Trophoblast cell (in vitro differentiated cells and primary cell): Measurements from ENCODE around the gene EIF4G3.

Source experiments
- DNase-seq, 2 donors: peaks; one replicate each; pipeline ENCODE4 v3.0.0-alpha.2; 2016
- H2AFZ ChIP-seq: 2 replicates; pipeline ENCODE4 v1.6.1; 2013; ENCODE audit warnings: low read length, moderate library complexity, mild to moderate bottlenecking; ENCODE audit not compliant: insufficient read depth, poor library complexity
- H2AK5ac ChIP-seq: 2 replicates; pipeline ENCODE4 v1.6.1; 2013; ENCODE audit warnings: mild to moderate bottlenecking, low read length
- H2BK120ac ChIP-seq: 2 replicates; pipeline ENCODE4 v1.6.1; 2013; ENCODE audit warnings: low read length, mild to moderate bottlenecking, moderate library complexity; ENCODE audit not compliant: insufficient read depth, poor library complexity
- H2BK12ac ChIP-seq: 2 replicates; pipeline ENCODE4 v1.6.1; 2013; ENCODE audit warnings: mild to moderate bottlenecking, low read length, moderate library complexity
- H2BK5ac ChIP-seq: 2 replicates; pipeline ENCODE4 v1.6.1; 2013; ENCODE audit warnings: low read length, low read depth, moderate library complexity, mild to moderate bottlenecking; ENCODE audit not compliant: poor library complexity
- H3K14ac ChIP-seq: 2 replicates; pipeline ENCODE4 v1.6.1; 2013; ENCODE audit warnings: mild to moderate bottlenecking, low read length
- H3K18ac ChIP-seq: 2 replicates; pipeline ENCODE4 v1.6.1; 2013; ENCODE audit warnings: mild to moderate bottlenecking, low read length
- H3K23ac ChIP-seq: 2 replicates; pipeline ENCODE4 v1.6.1; 2013; ENCODE audit warnings: low read length
- H3K27ac ChIP-seq: 2 replicates; pipeline ENCODE4 v1.5.1; 2013; ENCODE audit warnings: low read depth, mild to moderate bottlenecking, inconsistent platforms, low read length, moderate library complexity
- H3K27me3 ChIP-seq: 2 replicates; pipeline ENCODE4 v1.6.1; 2013; ENCODE audit warnings: inconsistent platforms, mild to moderate bottlenecking, low read length, moderate library complexity; ENCODE audit not compliant: insufficient read depth
- H3K36me3 ChIP-seq, 2 experiments: 1 replicate in 1 of 2; 2 replicates in 1 of 2; pipeline ENCODE4 v1.6.1; 2013; ENCODE audit warnings: low read length in 2 of 2, mild to moderate bottlenecking in 2 of 2, moderate library complexity in 1 of 2; ENCODE audit not compliant: insufficient read depth in 2 of 2, control insufficient read depth in 1 of 2
- H3K4ac ChIP-seq: 2 replicates; pipeline ENCODE4 v1.6.1; 2013; ENCODE audit warnings: low read depth, mild to moderate bottlenecking, low read length, moderate library complexity
- H3K4me1 ChIP-seq, 2 experiments: 1 replicate in 1 of 2; 2 replicates in 1 of 2; pipeline ENCODE4 v1.6.1; 2013; ENCODE audit warnings: low read length in 2 of 2, mild to moderate bottlenecking in 2 of 2, moderate library complexity in 1 of 2; ENCODE audit not compliant: insufficient read depth in 2 of 2, control insufficient read depth in 1 of 2
- H3K4me2 ChIP-seq: 2 replicates; pipeline ENCODE4 v1.6.1; 2013; ENCODE audit warnings: inconsistent platforms, mild to moderate bottlenecking, low read length, moderate library complexity
- H3K4me3 ChIP-seq: 2 replicates; pipeline ENCODE4 v1.5.1; 2013; ENCODE audit warnings: mild to moderate bottlenecking, low read depth, low read length, inconsistent platforms
- H3K79me1 ChIP-seq: one replicate; pipeline ENCODE4 v1.6.1; 2013; ENCODE audit warnings: low read length
- H3K79me2 ChIP-seq: 2 replicates; pipeline ENCODE4 v1.6.1; 2013; ENCODE audit warnings: low read length, mild to moderate bottlenecking; ENCODE audit not compliant: control insufficient read depth, insufficient read depth, poor library complexity
- H3K9ac ChIP-seq: 2 replicates; pipeline ENCODE4 v1.6.1; 2013; ENCODE audit warnings: mild to moderate bottlenecking, low read length
- H3K9me3 ChIP-seq: 2 replicates; pipeline ENCODE4 v1.6.1; 2013; ENCODE audit warnings: low read depth, mild to moderate bottlenecking, control low read depth, inconsistent platforms, low read length; ENCODE audit not compliant: insufficient read depth
- H4K12ac ChIP-seq: 2 replicates; pipeline ENCODE4 v1.6.1; 2013; ENCODE audit warnings: low read depth, mild to moderate bottlenecking, low read length, moderate library complexity
- H4K8ac ChIP-seq: 2 replicates; pipeline ENCODE4 v1.6.1; 2013; ENCODE audit warnings: low read depth, mild to moderate bottlenecking, low read length, moderate library complexity
- H4K91ac ChIP-seq: one replicate; pipeline ENCODE4 v1.6.1; 2013; ENCODE audit warnings: low read depth, mild to moderate bottlenecking, low read length, moderate library complexity
- WGBS: extraction: QIAGEN DNeasy Blood & Tissue Kit; methylation state at CpG from one replicate; pipeline ENCODE4 v1.1.7; 2013; ENCODE audit warnings: missing lambda C conversion rate; ENCODE audit not compliant: insufficient read length, insufficient coverage; ENCODE audit errors: extremely low coverage; 5-methylcytosine and 5-hydroxymethylcytosine counted together

Gene EIF4G3

GRCh38 chr1:20896826-20897225 is 279.9 kb downstream of the EIF4G3 start:
- H4K91ac ChIP-seq, result no peak overlapping the region
- no peak overlapping the region for H3K14ac ChIP-seq
- no peaks in the 10 kb centered on the region for H3K9me3 ChIP-seq
- H3K4ac ChIP-seq, result no peak overlapping the region
- no peak overlapping the region for H2AFZ ChIP-seq
- H2BK12ac ChIP-seq, result no peak overlapping the region
- no peaks in the 10 kb centered on the region for H3K4me1 ChIP-seq
- peaks cover 10 to 14% of the 10 kb centered on the region in 2 experiments for H3K36me3 ChIP-seq
- no peak overlapping the region for H3K4me3 ChIP-seq
- no peak overlapping the region for H3K27ac ChIP-seq
- no peak overlapping the region for H2AK5ac ChIP-seq
- H3K4me2 ChIP-seq, result no peak overlapping the region
- no peaks in the 10 kb centered on the region for H3K79me2 ChIP-seq
- WGBS, result no CpG with 5 or more reads among the region's 1 CpG
- no peak overlapping the region for H4K8ac ChIP-seq
- no peak overlapping the region for H2BK5ac ChIP-seq
- H2BK120ac ChIP-seq, result no peak overlapping the region
- H3K23ac ChIP-seq, result no peak overlapping the region
- H4K12ac ChIP-seq, result no peak overlapping the region
- H3K27me3 ChIP-seq, result no peaks in the 10 kb centered on the region
- peak; percentile 30 to 93 for DNase-seq
- H3K79me1 ChIP-seq, result no peaks in the 10 kb centered on the region
- no peak overlapping the region for H3K18ac ChIP-seq
- no peak overlapping the region for H3K9ac ChIP-seq

GRCh38 chr1:20893931-20894330 is 282.8 kb downstream of the EIF4G3 start:
- Histone ChIP-seq H4K8ac (no peak overlapping the region), H4K12ac (no peak overlapping the region), H2BK12ac (no peak overlapping the region), H3K23ac (no peak overlapping the region), H3K27ac (no peak overlapping the region), H2AFZ (no peak overlapping the region), H3K14ac (no peak overlapping the region), H3K36me3 (peaks cover 17 to 18% of the 10 kb centered on the region in 2 experiments), H3K9me3 (no peaks in the 10 kb centered on the region), H3K18ac (no peak overlapping the region), H3K4ac (no peak overlapping the region), H3K4me1 (no peaks in the 10 kb centered on the region), H3K27me3 (no peaks in the 10 kb centered on the region), H3K9ac (no peak overlapping the region), H3K79me2 (no peaks in the 10 kb centered on the region), H3K79me1 (no peaks in the 10 kb centered on the region), H2BK120ac (no peak overlapping the region), H4K91ac (no peak overlapping the region), H2BK5ac (no peak overlapping the region), H3K4me2 (no peak overlapping the region), H2AK5ac (no peak overlapping the region), H3K4me3 (no peak overlapping the region)
- DNase-seq, result no peak
- WGBS, result no CpG with 5 or more reads among the region's 1 CpG

GRCh38 chr1:20891091-20891490 is 285.6 kb downstream of the EIF4G3 start:
- Histone ChIP-seq H3K79me2 (no peaks in the 10 kb centered on the region), H3K9ac (no peak overlapping the region), H3K18ac (no peak overlapping the region), H3K14ac (no peak overlapping the region), H2AFZ (no peak overlapping the region), H3K4me1 (no peaks in the 10 kb centered on the region), H4K91ac (no peak overlapping the region), H3K36me3 (peaks cover 15 to 18% of the 10 kb centered on the region in 2 experiments), H3K4me2 (no peak overlapping the region), H3K27me3 (no peaks in the 10 kb centered on the region), H2AK5ac (no peak overlapping the region), H3K4ac (no peak overlapping the region), H3K79me1 (no peaks in the 10 kb centered on the region), H3K9me3 (no peaks in the 10 kb centered on the region), H3K23ac (no peak overlapping the region), H2BK5ac (no peak overlapping the region), H3K27ac (no peak overlapping the region), H3K4me3 (no peak overlapping the region), H2BK12ac (no peak overlapping the region), H2BK120ac (no peak overlapping the region), H4K12ac (no peak overlapping the region), H4K8ac (no peak overlapping the region)
- no peak for DNase-seq
- no CpG with 5 or more reads among the region's 1 CpG for WGBS

GRCh38 chr1:20887246-20887645 is 289.5 kb downstream of the EIF4G3 start:
- Histone ChIP-seq H2BK120ac (no peak overlapping the region), H2AK5ac (no peak overlapping the region), H3K4me1 (peaks cover 0 to 2% of the 10 kb centered on the region in 2 experiments), H3K4me2 (no peak overlapping the region), H3K18ac (no peak overlapping the region), H3K27me3 (no peaks in the 10 kb centered on the region), H3K14ac (no peak overlapping the region), H3K79me2 (no peaks in the 10 kb centered on the region), H3K79me1 (peaks cover 6% of the 10 kb centered on the region), H3K23ac (no peak overlapping the region), H4K91ac (no peak overlapping the region), H3K9ac (no peak overlapping the region), H4K8ac (no peak overlapping the region), H2BK5ac (no peak overlapping the region), H2BK12ac (no peak overlapping the region), H3K9me3 (no peaks in the 10 kb centered on the region), H3K4ac (no peak overlapping the region), H4K12ac (no peak overlapping the region), H2AFZ (no peak overlapping the region), H3K4me3 (no peak overlapping the region), H3K27ac (no peak overlapping the region), H3K36me3 (peaks cover 6 to 11% of the 10 kb centered on the region in 2 experiments)
- no peak for DNase-seq
- no CpG with 5 or more reads among the region's 2 CpGs for WGBS
